Right lobe of liver (tissue), 4 donors: ENCODE results near the gene RPL4.

Experiments used
- CTCF ChIP-seq, 4 donors: fragments of 200-600 bp in 3 of 4; fragments of 450-650 bp in 1 of 4; IDR thresholded peaks; one replicate each; pipeline versions ENCODE4 v1.5.1 to v1.8.0; 2016 to 2022; ENCODE audit warnings: antibody characterized with exemption in 4 of 4, mild to moderate bottlenecking in 2 of 4
- POLR2A ChIP-seq: fragments of 450-650 bp; IDR thresholded peaks from one replicate; pipeline ENCODE4 v1.6.1; 2017; ENCODE audit warnings: antibody characterized with exemption, mild to moderate bottlenecking
- donor health status: DM: no; HTN: no; CAD: no.
- donor health status: DM: no; HTN: no; CAD: no.
- donor health status: DM: no; HTN: yes; CAD: no.

- TF ChIP-seq CTCF (IDR thresholded peaks at IDR 0.05) (no peak), POLR2A (no peak)
These were observed 9.9 kb upstream of the RPL4 start for GRCh38 chr15:66514586-66514985.
